SK-N-SH (cell line): Measurements from ENCODE around the gene SIPA1. TPM values are rescaled to one million over a fixed set of nuclear protein-coding genes. Genes with fewer than 3 reads are reported as not detected.

ENCODE experiments used
- CTCF ChIA-PET: fragments of 300-600, 350-600 bp; formaldehyde crosslinking; extraction: SDS; loops from one replicate; lab custom pipeline; 2021; lab: Yijun Ruan, JAX
- POLR2A ChIA-PET: fragments of 350-600 bp; sonication (Branson Sonifier 250); formaldehyde crosslinking; extraction: SDS; loops from one replicate; lab custom pipeline; 2020; ENCODE audit warnings: antibody characterized with exemption, inconsistent platforms; lab: Yijun Ruan, JAX
- DNase-seq: peaks from one replicate; pipeline ENCODE4 v3.0.0; 2012
- H2AFZ ChIP-seq: fragments of 200-600 bp; sonication (generic); 2 replicates; pipeline ENCODE4 v1.8.1; 2016; ENCODE audit warnings: antibody characterized with exemption, mild to moderate bottlenecking, low read depth
- H3F3A ChIP-seq: fragments of 200-600 bp; sonication (generic); replicated peaks from 2 replicates; pipeline ENCODE3; 2016; ENCODE audit warnings: antibody characterized with exemption, mild to moderate bottlenecking; ENCODE audit not compliant: insufficient read depth
- H3K27ac ChIP-seq, 2 experiments: fragments of 200-500 bp in 1 of 2; fragments of 200-600 bp in 1 of 2; sonication (Bioruptor generic) in 1 of 2; sonication (generic), shearing (Covaris generic) in 1 of 2; 2 replicates each; pipeline versions ENCODE4 v1.5.1 to v1.6.1; 2014 to 2016; ENCODE audit warnings: low read depth in 2 of 2, inconsistent platforms in 1 of 2, low read length in 1 of 2, mild to moderate bottlenecking in 1 of 2, mixed read lengths in 1 of 2
- H3K27me3 ChIP-seq: fragments of 200-600 bp; sonication (generic), shearing (Covaris generic); 2 replicates; pipeline ENCODE4 v1.6.1; 2016; ENCODE audit warnings: mixed run types; ENCODE audit not compliant: insufficient read depth
- H3K36me3 ChIP-seq, 2 experiments: fragments of 200-500 bp in 1 of 2; fragments of 200-600 bp in 1 of 2; sonication (Bioruptor generic) in 1 of 2; sonication (generic) in 1 of 2; replicated peaks in 1 of 2; 2 replicates each; pipeline versions ENCODE3 to v1.5.1; 2014 to 2016; ENCODE audit warnings: low read length in 1 of 2, mild to moderate bottlenecking in 1 of 2; ENCODE audit not compliant: insufficient read depth in 2 of 2, control insufficient read depth in 1 of 2
- H3K4me1 ChIP-seq, 2 experiments: fragments of 200-500 bp in 1 of 2; fragments of 200-600 bp in 1 of 2; sonication (Bioruptor generic) in 1 of 2; sonication (generic), shearing (Covaris generic) in 1 of 2; 2 replicates each; pipeline versions ENCODE4 v1.5.1 to v1.6.1; 2014 to 2016; ENCODE audit warnings: low read depth in 1 of 2, low read length in 1 of 2, mixed run types in 1 of 2; ENCODE audit not compliant: insufficient read depth in 2 of 2, control insufficient read depth in 1 of 2
- H3K4me2 ChIP-seq: fragments of 200-600 bp; sonication (generic), shearing (Covaris generic); 2 replicates; pipeline ENCODE4 v1.6.1; 2017; ENCODE audit warnings: mixed run types
- H3K4me3 ChIP-seq, 2 experiments: fragments of 200-500 bp in 1 of 2; fragments of 200-600 bp in 1 of 2; sonication (Bioruptor generic) in 1 of 2; sonication (generic), shearing (Covaris generic) in 1 of 2; 2 replicates each; pipeline versions ENCODE4 v1.5.1 to v1.8.1; 2014 to 2016; ENCODE audit warnings: low read depth in 2 of 2, inconsistent platforms in 1 of 2, low read length in 1 of 2, mild to moderate bottlenecking in 1 of 2, mixed read lengths in 1 of 2, moderate library complexity in 1 of 2
- H3K79me2 ChIP-seq: fragments of 200-600 bp; sonication (generic); 2 replicates; pipeline ENCODE4 v1.8.1; 2017; ENCODE audit warnings: mild to moderate bottlenecking; ENCODE audit not compliant: insufficient read depth
- H3K9ac ChIP-seq: fragments of 200-600 bp; sonication (generic); 2 replicates; pipeline ENCODE4 v1.6.1; 2017; ENCODE audit warnings: mixed run types
- H3K9me2 ChIP-seq: fragments of 200-600 bp; sonication (generic); 2 replicates; pipeline ENCODE4 v1.6.1; 2017; ENCODE audit warnings: mixed run types
- H3K9me3 ChIP-seq: fragments of 200-600 bp; sonication (generic); 2 replicates; pipeline ENCODE4 v1.6.1; 2017; ENCODE audit warnings: mixed run types, mild to moderate bottlenecking, moderate library complexity
- H4K20me1 ChIP-seq: fragments of 200-600 bp; sonication (generic); 2 replicates; pipeline ENCODE4 v1.6.1; 2017; ENCODE audit warnings: mild to moderate bottlenecking, mixed run types; ENCODE audit not compliant: insufficient read depth
- GABPA ChIP-seq: IDR thresholded peaks from 2 replicates; pipeline ENCODE4 v1.4.0; 2012; ENCODE audit warnings: low read depth, mild to moderate bottlenecking
- NFIC ChIP-seq: IDR thresholded peaks from 2 replicates; pipeline ENCODE4 v1.4.0; 2012; ENCODE audit warnings: borderline replicate concordance
- RAD21 ChIP-seq: IDR thresholded peaks from 2 replicates; pipeline ENCODE4 v1.6.1; 2012; ENCODE audit warnings: mild to moderate bottlenecking, low read length
- RCOR1 ChIP-seq: fragments of 150-350 bp; IDR thresholded peaks from 2 replicates; pipeline ENCODE4 v1.6.1; 2017; ENCODE audit warnings: antibody characterized with exemption, low read length
- SIN3A ChIP-seq: IDR thresholded peaks from 2 replicates; pipeline ENCODE4 v1.6.1; 2012; ENCODE audit warnings: low read depth, mild to moderate bottlenecking, low read length, moderate library complexity, borderline replicate concordance
- SMC3 ChIP-seq: IDR thresholded peaks from 2 replicates; pipeline ENCODE4 v1.6.1; 2012; ENCODE audit warnings: low read depth, low read length, improper control_type of control experiment
- TCF12 ChIP-seq: IDR thresholded peaks from 2 replicates; pipeline ENCODE4 v1.4.0; 2012
- YY1 ChIP-seq: IDR thresholded peaks from 2 replicates; pipeline ENCODE4 v1.4.0; 2012; ENCODE audit warnings: low read depth, mild to moderate bottlenecking
- ZBTB33 ChIP-seq: IDR thresholded peaks from 2 replicates; pipeline ENCODE4 v1.4.0; 2012; ENCODE audit warnings: low read depth, borderline replicate concordance
- WGBS: methylation state at CpG from one replicate; pipeline ENCODE4 v1.1.6; 2017; ENCODE audit warnings: low lambda C conversion rate; 5-methylcytosine and 5-hydroxymethylcytosine counted together
- polyA plus RNA-seq, 3 experiments: library from polyadenylated mRNA; depleted of rRNA; stranded (reverse); fragments of >200 nt; gene quantifications; 2 replicates each; pipeline ENCODE4 v1.2.3, GENCODE V29; 2012
- TF ChIP-seq, protein P1 (sequence below): fragments of 200-600 bp; sonication (generic); IDR thresholded peaks from 2 replicates; pipeline ENCODE4 v1.6.1; 2017; ENCODE audit warnings: antibody characterized with exemption, mild to moderate bottlenecking, moderate library complexity

Gene SIPA1
- polyA plus RNA-seq, 1 of the 3 experiments (the other 2 are of a cell fraction): 18.7 TPM

GRCh38 chr11:65637794-65638419 is at the start of gene SIPA1 (continued):
- no peak for TF ChIP-seq GABPA
- TF ChIP-seq TCF12: peak; percentile 26; the same call in 1 of the 2 replicates
- TF ChIP-seq RCOR1: peak; percentile 47; the same call in 1 of the 2 replicates

DNA sequence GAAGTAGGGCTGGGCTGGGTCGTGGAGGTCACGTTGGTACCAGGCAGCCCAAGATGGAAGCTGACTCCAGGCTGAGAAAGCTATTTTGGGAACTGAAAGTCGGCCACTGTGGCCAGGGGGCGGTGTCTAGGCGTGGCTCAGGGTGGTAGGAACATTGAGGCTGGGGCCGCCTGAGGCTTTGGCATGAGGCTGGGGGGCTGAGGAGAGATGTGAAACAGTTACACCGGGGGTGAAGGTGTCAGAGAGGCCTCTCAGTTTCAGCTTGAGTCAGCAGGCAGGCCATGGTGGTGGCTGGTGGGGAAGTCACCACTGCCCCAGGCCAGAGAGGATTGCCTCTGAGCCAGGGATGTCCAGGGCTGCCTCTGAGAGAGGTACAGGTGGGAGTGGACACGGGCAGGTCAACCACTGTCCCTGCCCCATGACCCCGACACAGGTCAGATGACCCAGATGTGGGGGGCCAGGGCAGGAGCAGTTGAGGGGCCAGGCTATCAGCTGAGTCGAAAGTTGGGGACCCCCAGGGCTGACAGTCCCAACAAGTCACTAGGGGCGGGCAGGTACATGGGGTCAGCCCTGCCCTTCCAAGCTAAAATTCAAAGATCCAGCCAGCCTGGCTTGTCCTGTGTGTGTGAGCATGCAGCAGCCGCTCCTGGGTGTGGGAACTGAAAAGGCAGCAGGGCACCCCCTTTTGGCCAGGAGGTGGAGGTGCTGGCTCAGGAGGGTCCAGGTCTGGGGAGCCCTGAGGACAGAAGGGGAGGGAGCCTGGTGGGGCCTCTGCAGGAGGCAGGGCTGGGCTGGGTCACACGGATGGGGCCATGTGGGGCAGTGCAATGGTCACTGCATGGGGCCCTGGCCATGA is 49.5 kb upstream of the SIPA1 start:
- 81% methylated on average over 9 of the region's 13 CpGs for WGBS
- ChIA-PET POLR2A (interaction anchor here (0.8 kb wide), 1 partner anchor 19 kb away, joined by 4 read pairs; no protein-coding TSS in a partner anchor), CTCF (interaction anchor here (0.6 to 12.8 kb wide), 13 partner anchors 11 to 123 kb away, joined by 3 to 216 read pairs (median 4); partner anchors contain the start of genes EHBP1L1, FAM89B, KAT5 and MAP3K11)
- no peaks in the 10 kb centered on the region for H3K9me3 ChIP-seq
- H3K4me2 ChIP-seq: no peak overlapping the region
- no peaks in the 10 kb centered on the region for H3K79me2 ChIP-seq
- no peaks in the 10 kb centered on the region for H3K27me3 ChIP-seq
- no peak overlapping the region for H3K9ac ChIP-seq
- H3K27ac ChIP-seq: no peak overlapping the region
- DNase-seq: peak; percentile 88
- 0 out of 2 replicates have a peak, but pooled peaks cover 3% of the 10 kb centered on the region for H4K20me1 ChIP-seq
- H3K4me3 ChIP-seq: no peak overlapping the region
- no peaks in the 10 kb centered on the region for H3K9me2 ChIP-seq
- peaks cover 15% of the 10 kb centered on the region for H3F3A ChIP-seq
- peaks cover 0 to 22% of the 10 kb centered on the region in 2 experiments for H3K36me3 ChIP-seq
- H3K4me1 ChIP-seq: peaks cover 0 to 13% of the 10 kb centered on the region in 2 experiments; a peak in 1 of 4 replicates
- H2AFZ ChIP-seq: no peak overlapping the region
- TF ChIP-seq YY1 (no peak), RAD21 (peak; percentile 60), SMC3 (peak; percentile 44; the same call in 1 of the 2 replicates), RCOR1 (no peak), NFIC (no peak), ZBTB33 (no peak), SIN3A (no peak)
- TF ChIP-seq, protein P1, sequence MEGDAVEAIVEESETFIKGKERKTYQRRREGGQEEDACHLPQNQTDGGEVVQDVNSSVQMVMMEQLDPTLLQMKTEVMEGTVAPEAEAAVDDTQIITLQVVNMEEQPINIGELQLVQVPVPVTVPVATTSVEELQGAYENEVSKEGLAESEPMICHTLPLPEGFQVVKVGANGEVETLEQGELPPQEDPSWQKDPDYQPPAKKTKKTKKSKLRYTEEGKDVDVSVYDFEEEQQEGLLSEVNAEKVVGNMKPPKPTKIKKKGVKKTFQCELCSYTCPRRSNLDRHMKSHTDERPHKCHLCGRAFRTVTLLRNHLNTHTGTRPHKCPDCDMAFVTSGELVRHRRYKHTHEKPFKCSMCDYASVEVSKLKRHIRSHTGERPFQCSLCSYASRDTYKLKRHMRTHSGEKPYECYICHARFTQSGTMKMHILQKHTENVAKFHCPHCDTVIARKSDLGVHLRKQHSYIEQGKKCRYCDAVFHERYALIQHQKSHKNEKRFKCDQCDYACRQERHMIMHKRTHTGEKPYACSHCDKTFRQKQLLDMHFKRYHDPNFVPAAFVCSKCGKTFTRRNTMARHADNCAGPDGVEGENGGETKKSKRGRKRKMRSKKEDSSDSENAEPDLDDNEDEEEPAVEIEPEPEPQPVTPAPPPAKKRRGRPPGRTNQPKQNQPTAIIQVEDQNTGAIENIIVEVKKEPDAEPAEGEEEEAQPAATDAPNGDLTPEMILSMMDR: peak; percentile 58
- TF ChIP-seq, all 33 proteins: peak for 3
